Lung (tissue), 12 donors: ENCODE measurements around the gene EPB41L2. TPM values are rescaled to one million over a fixed set of nuclear protein-coding genes. Genes with fewer than 3 reads are reported as not detected.

Experiments used
- ATAC-seq: fragments of 200-7000 bp; cut with Tn5 transposase; one replicate; pipeline ENCODE4 v1.9.1; 2020; ENCODE audit warnings: moderate number of reproducible peaks; ENCODE audit not compliant: insufficient read depth, low FRiP score
- DNase-seq, 3 donors: peaks; one replicate each; pipeline ENCODE4 v3.0.0-alpha.2; 2013 to 2017
- H3K27ac ChIP-seq, 2 donors: one replicate each; pipeline ENCODE4 v1.5.1; 2013; ENCODE audit warnings: mild to moderate bottlenecking in 2 of 2, moderate library complexity in 2 of 2, control low read depth in 1 of 2, inconsistent platforms in 1 of 2, low read depth in 1 of 2, low read length in 1 of 2
- H3K27me3 ChIP-seq, 3 donors: one replicate each; pipeline ENCODE4 v1.5.1; 2013; ENCODE audit warnings: low read length in 2 of 3; ENCODE audit not compliant: control insufficient read depth in 3 of 3, insufficient read depth in 3 of 3
- H3K36me3 ChIP-seq, 4 donors: one replicate each; pipeline ENCODE4 v1.5.1; 2013; ENCODE audit warnings: low read length in 4 of 4, mild to moderate bottlenecking in 1 of 4, moderate library complexity in 1 of 4; ENCODE audit not compliant: control insufficient read depth in 4 of 4, insufficient read depth in 4 of 4
- H3K4me1 ChIP-seq, 5 donors: one replicate each; pipeline ENCODE4 v1.5.1; 2013; ENCODE audit warnings: low read length in 5 of 5, mild to moderate bottlenecking in 2 of 5, moderate library complexity in 1 of 5; ENCODE audit not compliant: control insufficient read depth in 5 of 5, insufficient read depth in 5 of 5
- H3K4me3 ChIP-seq: one replicate; pipeline ENCODE4 v1.5.1; 2013; ENCODE audit warnings: mild to moderate bottlenecking, control low read depth, moderate library complexity
- H3K9ac ChIP-seq, 2 donors: one replicate each; pipeline ENCODE4 v1.5.1; 2013; ENCODE audit warnings: low read length in 2 of 2, control low read depth in 1 of 2; ENCODE audit not compliant: insufficient read depth in 1 of 2
- H3K9me3 ChIP-seq, 4 donors: one replicate each; pipeline ENCODE4 v1.5.1; 2013; ENCODE audit warnings: low read length in 3 of 4, mild to moderate bottlenecking in 1 of 4, moderate library complexity in 1 of 4; ENCODE audit not compliant: control insufficient read depth in 4 of 4, insufficient read depth in 3 of 4
- CTCF ChIP-seq: IDR thresholded peaks from 2 replicates; pipeline ENCODE4 v1.5.1; 2012; ENCODE audit warnings: mild to moderate bottlenecking; ENCODE audit errors: control extremely low read depth, extremely low read depth
- WGBS, 2 donors: extraction: QIAGEN DNeasy Blood & Tissue Kit; methylation state at CpG; one replicate each; pipeline ENCODE4 v1.1.7; 2013; 5-methylcytosine and 5-hydroxymethylcytosine counted together
- polyA plus RNA-seq, 2 donors: library from polyadenylated mRNA; stranded (reverse); fragments of 200-250 nt; gene quantifications; one replicate each; pipeline ENCODE4 v1.2.1, GENCODE V29; 2013
- total RNA-seq, 2 donors: library from RNA; depleted of rRNA in 1 of 2; stranded (reverse); fragments of >200 nt in 1 of 2; gene quantifications; one replicate each; pipeline ENCODE4 v1.2.1, GENCODE V29; 2014 to 2021
- donor health status: control.
- donor health status: control.
- donor health status: Bipolar disorder and iron deficiency.
- donor health status: healthy.
- donor health status: DM: yes; HTN: yes; CAD: no.

Gene EPB41L2
- total and polyA plus RNA-seq, 4 donors, result 21.9 to 265 (median 52.7) TPM

DNA sequence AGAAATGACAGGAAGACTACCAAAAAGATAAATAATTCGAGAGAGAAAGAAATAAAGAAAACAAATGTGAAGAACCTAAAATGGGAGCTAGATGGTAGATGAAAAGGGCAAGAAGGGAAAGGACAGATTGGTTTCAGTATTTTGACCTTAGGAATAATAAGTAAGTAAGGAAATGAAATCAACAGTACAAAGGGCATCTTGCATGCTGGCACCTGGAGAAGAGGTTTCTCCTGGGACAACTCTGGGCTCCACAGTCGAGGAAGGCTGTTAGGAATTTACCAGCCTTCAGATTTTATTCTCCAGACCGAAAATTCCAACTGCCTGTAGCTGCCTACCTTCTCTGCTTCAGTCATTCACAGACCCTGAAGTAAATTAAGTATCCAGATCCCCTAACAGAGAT is 155.4 kb downstream of the EPB41L2 start:
- Histone ChIP-seq H3K9me3 (peaks cover 0 to 1% (median 0%) of the 10 kb centered on the region in 4 donors), H3K36me3 (peaks cover 0 to 3% (median 0%) of the 10 kb centered on the region in 4 donors), H3K27me3 (no peaks in the 10 kb centered on the region), H3K9ac (no peak overlapping the region), H3K4me1 (peaks cover 0 to 3% (median 0%) of the 10 kb centered on the region in 5 donors), H3K27ac (no peak overlapping the region), H3K4me3 (no peak overlapping the region)
- no peak for ATAC-seq
- DNase-seq, result no peak
- no peak for TF ChIP-seq CTCF
- 84 to 92% methylated on average over 3 of the region's 3 CpGs for WGBS, 2 donors

- Histone ChIP-seq H3K9me3 (peaks cover 0 to 1% (median 0%) of the 10 kb centered on the region in 4 donors), H3K4me3 (no peak overlapping the region), H3K27ac (no peak overlapping the region), H3K4me1 (peaks cover 0 to 4% (median 0%) of the 10 kb centered on the region in 5 donors), H3K27me3 (no peaks in the 10 kb centered on the region), H3K9ac (no peak overlapping the region), H3K36me3 (peaks cover 0 to 3% (median 0%) of the 10 kb centered on the region in 4 donors)
- ATAC-seq, result peak; percentile 47
- no peak for DNase-seq
- TF ChIP-seq CTCF, result no peak
- 78 to 89% methylated on average over 2 of the region's 2 CpGs for WGBS, 2 donors
These were observed 156.2 kb downstream of the EPB41L2 start for GRCh38 chr6:130906736-130907381.

DNA sequence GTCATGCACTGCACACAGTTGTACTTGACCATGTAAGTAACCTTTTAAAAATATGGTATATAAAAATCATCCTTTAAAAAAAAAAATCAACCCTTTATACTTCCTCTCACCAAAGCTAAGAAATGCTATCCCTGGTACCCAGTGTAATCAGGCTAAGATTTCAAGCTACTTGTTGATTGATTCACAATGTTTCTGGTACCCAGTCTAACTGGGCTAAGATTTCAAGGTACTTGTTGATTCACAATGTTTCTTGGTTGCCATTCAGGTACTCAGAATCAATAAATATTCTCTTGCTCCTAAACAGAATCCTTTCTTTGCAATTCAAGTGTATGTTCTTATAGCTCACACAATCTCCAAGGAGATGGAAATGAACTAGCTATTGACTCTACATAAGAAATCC is 159.4 kb downstream of the EPB41L2 start:
- DNase-seq (no peak), ATAC-seq (no peak)
- H3K27ac ChIP-seq, result no peak overlapping the region
- TF ChIP-seq CTCF, result no peak
- H3K9me3 ChIP-seq, result no peaks in the 10 kb centered on the region
- peaks cover 0 to 17% (median 9%) of the 10 kb centered on the region in 4 donors for H3K36me3 ChIP-seq
- H3K27me3 ChIP-seq, result no peaks in the 10 kb centered on the region
- H3K4me1 ChIP-seq, result peaks cover 0 to 4% (median 0%) of the 10 kb centered on the region in 5 donors
- no peak overlapping the region for H3K9ac ChIP-seq
- no peak overlapping the region for H3K4me3 ChIP-seq

DNA sequence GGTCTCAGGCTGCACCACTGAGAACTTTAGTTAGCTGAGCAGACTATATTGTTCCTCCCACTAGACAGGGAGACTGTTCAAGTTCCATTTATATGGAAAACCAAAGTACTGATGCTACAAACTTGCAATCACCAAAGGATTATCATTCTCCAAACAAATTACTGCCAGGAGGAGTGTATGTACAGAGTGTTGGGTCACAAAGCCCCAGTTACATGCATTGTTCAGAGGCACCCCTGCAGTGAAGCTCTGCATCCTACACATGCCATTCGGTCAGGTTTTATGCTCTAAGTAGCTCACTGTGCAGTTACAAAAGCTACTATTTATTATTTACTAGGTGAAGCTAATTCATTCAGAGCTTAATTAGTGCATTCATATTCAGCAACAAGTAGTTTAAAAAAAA is 160.0 kb downstream of the EPB41L2 start:
- Histone ChIP-seq H3K27me3 (no peaks in the 10 kb centered on the region), H3K4me3 (no peak overlapping the region), H3K9ac (no peak overlapping the region), H3K36me3 (peaks cover 0 to 20% (median 9%) of the 10 kb centered on the region in 4 donors), H3K9me3 (no peaks in the 10 kb centered on the region), H3K4me1 (peaks cover 0 to 4% (median 0%) of the 10 kb centered on the region in 5 donors), H3K27ac (no peak overlapping the region)
- no peak for DNase-seq
- WGBS, 2 donors, result 91 to 98% methylated on average over 1 of the region's 1 CpG
- TF ChIP-seq CTCF, result no peak
- ATAC-seq, result no peak
